ENCODE results near the gene CCDC60. TPM values are rescaled to one million over a fixed set of nuclear protein-coding genes. Genes with fewer than 3 reads are reported as not detected.

CCDC60 gene
- total and polyA plus RNA-seq, 10 of the 15 experiments (the other 5 are each of a cell fraction or from before 2014, with no cell fraction given) = 0.19 TPM; not detected in 9

DNA sequence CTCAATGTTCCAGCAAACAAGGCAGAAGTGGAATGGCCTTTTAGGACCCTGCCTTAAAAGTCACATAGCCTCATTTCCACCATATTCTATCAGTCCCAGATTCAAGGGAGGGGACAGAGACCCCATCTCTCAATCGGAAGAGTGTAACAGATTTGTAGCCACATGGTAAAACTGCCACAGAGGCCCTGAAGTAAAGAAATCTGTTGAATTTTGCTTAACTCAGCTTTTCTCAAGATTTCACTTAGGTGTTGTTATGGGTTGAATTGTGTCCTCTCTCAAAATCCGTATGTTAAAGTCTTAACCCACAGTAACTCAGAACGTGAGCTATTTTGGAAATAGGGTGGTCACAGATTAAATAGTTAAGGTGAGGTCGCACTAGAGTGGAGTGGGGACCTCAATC, 22.7 kb upstream of the CCDC60 start:
- 0% methylated on average over 4 of the region's 4 CpGs for WGBS (ENCODE audit: insufficient coverage, insufficient replicate concordance, low lambda C conversion rate, missing lambda C conversion rate)
- no peak overlapping the region for H3K27ac ChIP-seq (ENCODE audit: control insufficient read depth, insufficient read depth)
- in situ Hi-C loops (cut with MboI) = no loop called here
- FAIRE-seq (no peak), DNase-seq (ENCODE audit: low read depth, low spot score) (no peak), ATAC-seq (no peak)
- H3K4me2 ChIP-seq (ENCODE audit: control insufficient read depth, insufficient read depth) = no peak overlapping the region
- no peaks in the 10 kb centered on the region for H3K4me1 ChIP-seq (ENCODE audit: control insufficient read depth, insufficient read depth, low read length)
- no peak overlapping the region for H3K9ac ChIP-seq (ENCODE audit: control insufficient read depth, insufficient read depth, low read length)
- H3K4me3 ChIP-seq = no peak overlapping the region
- intact Hi-C loops (cut with micrococcal nuclease; ENCODE audit: unreplicated experiment) = no loop called here
- ChIA-PET SMC1A (ENCODE audit: uncharacterized antibody, unreplicated experiment) (no interaction called here), CTCF (no interaction called here), RAD21 (ENCODE audit: unreplicated experiment) (no interaction called here), POLR2A (no interaction called here)
- H2AFZ ChIP-seq (ENCODE audit: control insufficient read depth, low read depth, low read length) = no peak overlapping the region
- no TSS peak for BruUV-seq (replicated peaks)
- TF ChIP-seq, protein P1, sequence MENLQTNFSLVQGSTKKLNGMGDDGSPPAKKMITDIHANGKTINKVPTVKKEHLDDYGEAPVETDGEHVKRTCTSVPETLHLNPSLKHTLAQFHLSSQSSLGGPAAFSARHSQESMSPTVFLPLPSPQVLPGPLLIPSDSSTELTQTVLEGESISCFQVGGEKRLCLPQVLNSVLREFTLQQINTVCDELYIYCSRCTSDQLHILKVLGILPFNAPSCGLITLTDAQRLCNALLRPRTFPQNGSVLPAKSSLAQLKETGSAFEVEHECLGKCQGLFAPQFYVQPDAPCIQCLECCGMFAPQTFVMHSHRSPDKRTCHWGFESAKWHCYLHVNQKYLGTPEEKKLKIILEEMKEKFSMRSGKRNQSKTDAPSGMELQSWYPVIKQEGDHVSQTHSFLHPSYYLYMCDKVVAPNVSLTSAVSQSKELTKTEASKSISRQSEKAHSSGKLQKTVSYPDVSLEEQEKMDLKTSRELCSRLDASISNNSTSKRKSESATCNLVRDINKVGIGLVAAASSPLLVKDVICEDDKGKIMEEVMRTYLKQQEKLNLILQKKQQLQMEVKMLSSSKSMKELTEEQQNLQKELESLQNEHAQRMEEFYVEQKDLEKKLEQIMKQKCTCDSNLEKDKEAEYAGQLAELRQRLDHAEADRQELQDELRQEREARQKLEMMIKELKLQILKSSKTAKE (IDR thresholded peaks at IDR 0.05; ENCODE audit: low read depth, poor library complexity, severe bottlenecking) = no peak
- no peak for TF ChIP-seq CBX5 (IDR thresholded peaks at IDR 0.05; ENCODE audit: low read depth)
- no peaks in the 10 kb centered on the region for H3K79me2 ChIP-seq (ENCODE audit: control insufficient read depth, insufficient read depth, low read length)
- no peaks in the 10 kb centered on the region for H4K20me1 ChIP-seq (ENCODE audit: control insufficient read depth, insufficient read depth)
- no peaks in the 10 kb centered on the region for H3K9me3 ChIP-seq (replicated peaks; ENCODE audit: control insufficient read depth, insufficient read depth, low read length)
- H3K27me3 ChIP-seq (replicated peaks in 1 of 2; ENCODE audit: control insufficient read depth in 2 of 2, insufficient read depth in 2 of 2, low read length in 1 of 2) = no peaks in the 10 kb centered on the region
- H3K36me3 ChIP-seq (ENCODE audit: control insufficient read depth in 2 of 2, insufficient read depth in 2 of 2, low read length in 1 of 2) = no peaks in the 10 kb centered on the region

GRCh38 chr12:119312904-119313303, 21.6 kb upstream of the CCDC60 start:
- Histone ChIP-seq H3K27me3 (replicated peaks in 1 of 2; ENCODE audit: control insufficient read depth in 2 of 2, insufficient read depth in 2 of 2, low read length in 1 of 2) (no peaks in the 10 kb centered on the region), H3K36me3 (ENCODE audit: control insufficient read depth in 2 of 2, insufficient read depth in 2 of 2, low read length in 1 of 2) (no peaks in the 10 kb centered on the region), H3K4me3 (no peak overlapping the region), H3K79me2 (ENCODE audit: control insufficient read depth, insufficient read depth, low read length) (no peaks in the 10 kb centered on the region), H4K20me1 (ENCODE audit: control insufficient read depth, insufficient read depth) (no peaks in the 10 kb centered on the region), H3K9ac (ENCODE audit: control insufficient read depth, insufficient read depth, low read length) (no peak overlapping the region), H2AFZ (ENCODE audit: control insufficient read depth, low read depth, low read length) (no peak overlapping the region), H3K4me1 (ENCODE audit: control insufficient read depth, insufficient read depth, low read length) (no peaks in the 10 kb centered on the region), H3K27ac (ENCODE audit: control insufficient read depth, insufficient read depth) (no peak overlapping the region), H3K9me3 (replicated peaks; ENCODE audit: control insufficient read depth, insufficient read depth, low read length) (no peaks in the 10 kb centered on the region), H3K4me2 (ENCODE audit: control insufficient read depth, insufficient read depth) (no peak overlapping the region)
- BruUV-seq (replicated peaks) = no TSS peak
- in situ Hi-C loops (cut with MboI) (no loop called here), intact Hi-C loops (cut with micrococcal nuclease; ENCODE audit: unreplicated experiment) (no loop called here)
- DNase-seq (ENCODE audit: low read depth, low spot score) (no peak), FAIRE-seq (no peak), ATAC-seq (no peak)
- ChIA-PET RAD21 (ENCODE audit: unreplicated experiment) (no interaction called here), SMC1A (ENCODE audit: uncharacterized antibody, unreplicated experiment) (no interaction called here), CTCF (no interaction called here), POLR2A (no interaction called here)
- TF ChIP-seq STAT1 (conservative IDR thresholded peaks at IDR 0.05) (no peak), POLR2A (IDR thresholded peaks at IDR 0.05; ENCODE audit: low read depth, low read length) (no peak), SIX5 (IDR thresholded peaks at IDR 0.05; ENCODE audit: low read depth, low read length, severe bottlenecking) (no peak), SIN3A (IDR thresholded peaks at IDR 0.05; ENCODE audit: low read depth, low read length) (no peak), SP1 (IDR thresholded peaks at IDR 0.05; ENCODE audit: low read depth, low read length) (no peak), CTCF (IDR thresholded peaks at IDR 0.05 in 2 of 3, conservative IDR thresholded peaks at IDR 0.05 in 1 of 3; ENCODE audit: control insufficient read depth in 2 of 3, extremely low read depth in 1 of 3, insufficient read depth in 1 of 3, low read depth in 3 of 3, low read length in 3 of 3) (no peak), BCL11A (IDR thresholded peaks at IDR 0.05; ENCODE audit: low read depth, low read length) (no peak), POLR2AphosphoS5 (IDR thresholded peaks at IDR 0.05; ENCODE audit: low read length) (no peak), IRF3 (IDR thresholded peaks at IDR 0.05) (no peak)
- WGBS (ENCODE audit: insufficient coverage, insufficient replicate concordance, low lambda C conversion rate, missing lambda C conversion rate) = 0% methylated on average over 1 of the region's 1 CpG

Data from GM12878 (cell line).